ENCODE results near the gene MUC13. TPM values are rescaled to one million over a fixed set of nuclear protein-coding genes. Genes with fewer than 3 reads are reported as not detected.
A peak's percentile ranks its signal among the peaks of the same experiment; 100 is the strongest.

Gene MUC13
- total RNA-seq, 4 donors from 2014 or later, result 37.8 to 700 (median 401) TPM

GRCh38 chr3:124887932-124888298 is 46.6 kb downstream of the MUC13 start:
- Histone ChIP-seq H3K27me3 (no peaks in the 10 kb centered on the region), H3K4me1 (peaks cover 4 to 28% (median 12%) of the 10 kb centered on the region in 4 donors), H3K9me3 (no peaks in the 10 kb centered on the region), H3K36me3 (no peaks in the 10 kb centered on the region), H3K27ac (peak overlapping the region; percentile 92 to 96 (median 94)), H3K4me3 (peak overlapping the region in 3 of 4 donors; percentile 72 to 92 (median 90))
- TF ChIP-seq POLR2A (IDR thresholded peaks at IDR 0.05) (no peak), POLR2AphosphoS5 (IDR thresholded peaks at IDR 0.05) (no peak), EP300 (IDR thresholded peaks at IDR 0.05; ENCODE audit: low read depth) (no peak), CTCF (IDR thresholded peaks at IDR 0.05) (no peak)
- no peak for DNase-seq
- 88 to 100% methylated on average over 5 to 11 of the region's 11 CpGs for WGBS, 2 donors (ENCODE audit: low coverage in 1 of 2)
- intact Hi-C loops (cut with DNase I; ENCODE audit: low total_unique reads), result loop anchor here (5.0 kb wide), 1 partner anchor 116 kb away; no protein-coding TSS in a partner anchor
- in situ Hi-C loops (cut with MboI; ENCODE audit: low pct_ligation_motif_present in 1 of 4, low pct_unique_long_range_greater_than_20kb in 1 of 4, low sequenced_read_pairs in 3 of 4), result no loop called here

GRCh38 chr3:124887177-124887931 is 47.2 kb downstream of the MUC13 start, which contains the start of gene ITGB5:
Gene ITGB5 (minus strand): TSS chr3:124887365. CDS start chr3:124887000, 365 bp downstream.
- intact Hi-C loops (cut with DNase I; ENCODE audit: low total_unique reads) (loop anchor here (5.0 kb wide), 1 partner anchor 115 kb away; no protein-coding TSS in a partner anchor), in situ Hi-C loops (cut with MboI; ENCODE audit: low pct_ligation_motif_present in 1 of 4, low pct_unique_long_range_greater_than_20kb in 1 of 4, low sequenced_read_pairs in 3 of 4) (no loop called here)
- peaks cover 4 to 28% (median 12%) of the 10 kb centered on the region in 4 donors for H3K4me1 ChIP-seq
- TF ChIP-seq EP300 (IDR thresholded peaks at IDR 0.05; ENCODE audit: low read depth) (no peak), POLR2A (IDR thresholded peaks at IDR 0.05) (peak; percentile 61), CTCF (IDR thresholded peaks at IDR 0.05) (peak in 1 of 5 experiments; percentile 10), POLR2AphosphoS5 (IDR thresholded peaks at IDR 0.05) (peak; percentile 38 to 78 (median 72))
- peak within 1 kb of the TSS; percentile 72 to 92 (median 86) for H3K4me3 ChIP-seq
- H3K27me3 ChIP-seq, result no peaks in the 10 kb centered on the region
- 1% methylated on average over 75 of the region's 78 CpGs; no CpG with 5 or more reads in 1 of the 2 donors for WGBS, 2 donors (ENCODE audit: low coverage in 1 of 2)
- no peaks in the 10 kb centered on the region for H3K36me3 ChIP-seq
- H3K27ac ChIP-seq, result peak within 1 kb of the TSS; percentile 92 to 96 (median 94)
- H3K9me3 ChIP-seq, result no peaks in the 10 kb centered on the region
- peak; percentile 83 for DNase-seq

GRCh38 chr3:124886168-124887056 is 48.1 kb downstream of the MUC13 start:
- peak; percentile 70 for DNase-seq
- TF ChIP-seq POLR2A (IDR thresholded peaks at IDR 0.05) (peak; percentile 63), CTCF (IDR thresholded peaks at IDR 0.05) (no peak), EP300 (IDR thresholded peaks at IDR 0.05; ENCODE audit: low read depth) (no peak), POLR2AphosphoS5 (IDR thresholded peaks at IDR 0.05) (peak; percentile 26 to 69 (median 68))
- peaks cover 4 to 28% (median 12%) of the 10 kb centered on the region in 4 donors for H3K4me1 ChIP-seq
- H3K27me3 ChIP-seq, result no peaks in the 10 kb centered on the region
- in situ Hi-C loops (cut with MboI; ENCODE audit: low pct_ligation_motif_present in 1 of 4, low pct_unique_long_range_greater_than_20kb in 1 of 4, low sequenced_read_pairs in 3 of 4) (no loop called here), intact Hi-C loops (cut with DNase I; ENCODE audit: low total_unique reads) (loop anchor here (5.0 kb wide), 1 partner anchor 114 kb away; no protein-coding TSS in a partner anchor)
- 1% methylated on average over 55 of the region's 87 CpGs; no CpG with 5 or more reads in 1 of the 2 donors for WGBS, 2 donors (ENCODE audit: low coverage in 1 of 2)
- no peaks in the 10 kb centered on the region for H3K9me3 ChIP-seq
- H3K27ac ChIP-seq, result peak overlapping the region; percentile 92 to 96 (median 94)
- H3K4me3 ChIP-seq, result peak overlapping the region; percentile 18 to 92 (median 81)
- H3K36me3 ChIP-seq, result no peaks in the 10 kb centered on the region

Data from transverse colon (tissue), 4 donors.